Cardiac muscle cell (in vitro differentiated cells and primary cell): ENCODE measurements around the gene TMEM108. TPM values are rescaled to one million over a fixed set of nuclear protein-coding genes. Genes with fewer than 3 reads are reported as not detected.

Experiments used
- DNase-seq, 2 donors: peaks; one replicate each; pipeline versions ENCODE4 v3.0.0 to v3.0.0-alpha.2; 2010 to 2017; ENCODE audit warnings: low read depth in 1 of 2, low spot score in 1 of 2
- H3K27ac ChIP-seq: fragments of 200-600 bp; sonication (generic); 2 replicates; pipeline ENCODE4 v1.5.1; 2016
- H3K27me3 ChIP-seq: fragments of 200-600 bp; sonication (generic); 2 replicates; pipeline ENCODE4 v1.6.0; 2016; ENCODE audit warnings: control low read depth
- H3K36me3 ChIP-seq: fragments of 200-600 bp; sonication (generic); 2 replicates; pipeline ENCODE4 v1.5.1; 2016; ENCODE audit warnings: control low read depth
- H3K4me1 ChIP-seq: fragments of 200-600 bp; sonication (generic); 2 replicates; pipeline ENCODE4 v1.8.1; 2017; ENCODE audit warnings: low read depth, mild to moderate bottlenecking, mixed run types
- H3K4me3 ChIP-seq: fragments of 200-600 bp; sonication (generic); 2 replicates; pipeline ENCODE4 v1.5.1; 2016; ENCODE audit warnings: mild to moderate bottlenecking
- H3K9me3 ChIP-seq: fragments of 200-600 bp; sonication (generic); 2 replicates; pipeline ENCODE4 v1.5.1; 2017; ENCODE audit warnings: low read depth, mild to moderate bottlenecking, control low read depth
- polyA plus RNA-seq: library from polyadenylated mRNA; unstranded; fragments of >200 nt; fragmentation: Nextera tagmentation; extraction: Ambion mirVana; gene quantifications from 2 replicates; pipeline ENCODE4 v1.2.1, GENCODE V29; 2016
- total RNA-seq: library from RNA; depleted of rRNA; stranded (reverse); fragments of >200 nt; gene quantifications from 2 replicates; pipeline ENCODE4 v1.2.3, GENCODE V29; 2016
- TF ChIP-seq, protein P1 (sequence below): IDR thresholded peaks from 2 replicates; pipeline ENCODE4 v1.5.1; 2012; ENCODE audit warnings: low read depth, mild to moderate bottlenecking, low read length

Gene TMEM108
- total and polyA plus RNA-seq, 2 experiments from 2014 or later = 1.0 to 1.6 TPM

DNA sequence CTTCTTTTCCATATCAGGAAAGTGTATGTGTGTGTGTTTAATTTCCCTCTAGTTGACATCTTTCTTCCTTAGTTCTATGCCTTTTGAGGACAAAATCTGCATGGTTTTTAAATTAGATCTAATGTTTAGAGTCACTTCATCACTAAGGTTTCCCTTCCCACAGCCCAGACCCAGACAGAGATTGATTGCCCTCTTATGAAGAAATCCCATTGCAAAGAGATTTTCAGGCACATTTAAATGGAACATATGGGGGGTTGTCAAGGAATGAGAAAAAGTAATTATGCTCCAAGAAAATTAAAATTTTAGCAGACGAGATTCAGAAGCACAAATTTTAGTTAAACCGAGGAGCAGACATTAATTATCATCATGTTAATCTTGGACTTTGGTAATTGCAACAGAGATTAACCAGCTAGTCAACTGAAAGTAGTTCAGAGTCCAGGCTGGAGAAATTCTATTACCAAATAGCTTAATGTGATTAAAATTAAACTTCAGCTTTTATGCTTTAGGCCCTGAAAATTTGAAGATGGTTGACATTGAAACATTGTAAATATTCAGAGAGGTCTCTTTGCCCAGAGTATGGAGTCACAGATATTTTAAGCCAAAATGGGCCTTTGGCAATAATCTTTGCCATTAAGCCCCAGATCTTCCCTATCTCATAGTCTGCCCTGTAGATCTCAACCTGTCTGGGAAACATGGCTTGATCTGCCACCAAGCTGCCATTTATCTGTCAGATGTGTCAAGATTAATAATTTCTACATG is 143.4 kb downstream of the TMEM108 start:
- TF ChIP-seq, protein P1, sequence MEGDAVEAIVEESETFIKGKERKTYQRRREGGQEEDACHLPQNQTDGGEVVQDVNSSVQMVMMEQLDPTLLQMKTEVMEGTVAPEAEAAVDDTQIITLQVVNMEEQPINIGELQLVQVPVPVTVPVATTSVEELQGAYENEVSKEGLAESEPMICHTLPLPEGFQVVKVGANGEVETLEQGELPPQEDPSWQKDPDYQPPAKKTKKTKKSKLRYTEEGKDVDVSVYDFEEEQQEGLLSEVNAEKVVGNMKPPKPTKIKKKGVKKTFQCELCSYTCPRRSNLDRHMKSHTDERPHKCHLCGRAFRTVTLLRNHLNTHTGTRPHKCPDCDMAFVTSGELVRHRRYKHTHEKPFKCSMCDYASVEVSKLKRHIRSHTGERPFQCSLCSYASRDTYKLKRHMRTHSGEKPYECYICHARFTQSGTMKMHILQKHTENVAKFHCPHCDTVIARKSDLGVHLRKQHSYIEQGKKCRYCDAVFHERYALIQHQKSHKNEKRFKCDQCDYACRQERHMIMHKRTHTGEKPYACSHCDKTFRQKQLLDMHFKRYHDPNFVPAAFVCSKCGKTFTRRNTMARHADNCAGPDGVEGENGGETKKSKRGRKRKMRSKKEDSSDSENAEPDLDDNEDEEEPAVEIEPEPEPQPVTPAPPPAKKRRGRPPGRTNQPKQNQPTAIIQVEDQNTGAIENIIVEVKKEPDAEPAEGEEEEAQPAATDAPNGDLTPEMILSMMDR = no peak
- no peaks in the 10 kb centered on the region for H3K9me3 ChIP-seq
- no peak overlapping the region for H3K27ac ChIP-seq
- DNase-seq = no peak
- no peaks in the 10 kb centered on the region for H3K36me3 ChIP-seq
- H3K27me3 ChIP-seq = no peaks in the 10 kb centered on the region
- H3K4me1 ChIP-seq = no peaks in the 10 kb centered on the region
- H3K4me3 ChIP-seq = no peak overlapping the region

DNA sequence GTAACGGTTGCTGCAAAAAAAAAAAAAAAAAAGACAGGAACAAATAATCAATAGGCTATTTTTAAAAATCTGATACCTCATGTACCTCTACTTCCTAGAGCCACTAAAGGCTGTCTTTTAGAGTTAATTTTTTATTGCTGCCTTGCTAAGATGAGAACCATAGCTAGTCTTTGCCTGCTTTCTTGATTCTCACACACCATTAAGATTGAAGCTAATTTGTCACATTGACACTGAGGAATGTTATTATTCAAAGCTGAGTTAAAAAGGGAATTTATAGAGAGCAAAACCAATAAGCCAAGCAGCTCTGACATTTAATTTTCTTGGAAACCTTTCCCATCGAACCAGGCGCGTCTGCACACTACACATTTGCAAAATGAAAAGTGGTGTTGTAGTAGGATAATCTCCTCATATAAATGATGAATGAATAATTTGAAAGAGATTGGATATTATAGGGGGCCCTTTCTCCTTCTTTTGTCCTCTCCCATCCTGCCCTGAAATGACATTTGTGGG is 149.7 kb downstream of the TMEM108 start:
- DNase-seq = no peak
- H3K4me1 ChIP-seq = peaks cover 19% of the 10 kb centered on the region
- H3K27ac ChIP-seq = no peak overlapping the region
- no peaks in the 10 kb centered on the region for H3K36me3 ChIP-seq
- no peak overlapping the region for H3K4me3 ChIP-seq
- H3K9me3 ChIP-seq = no peaks in the 10 kb centered on the region
- TF ChIP-seq, protein P1 = no peak
- H3K27me3 ChIP-seq = no peaks in the 10 kb centered on the region

- TF ChIP-seq, protein P1 = no peak
- Histone ChIP-seq H3K27me3 (no peaks in the 10 kb centered on the region), H3K4me3 (no peak overlapping the region), H3K4me1 (peaks cover 21% of the 10 kb centered on the region), H3K36me3 (no peaks in the 10 kb centered on the region), H3K27ac (no peak overlapping the region), H3K9me3 (no peaks in the 10 kb centered on the region)
- DNase-seq = no peak
Observed at GRCh38 chr3:133188996-133189395, 150.8 kb downstream of the TMEM108 start.

- no peaks in the 10 kb centered on the region for H3K9me3 ChIP-seq
- no peaks in the 10 kb centered on the region for H3K36me3 ChIP-seq
- TF ChIP-seq, protein P1 = no peak
- H3K27me3 ChIP-seq = no peaks in the 10 kb centered on the region
- DNase-seq = no peak
- no peak overlapping the region for H3K4me3 ChIP-seq
- H3K27ac ChIP-seq = no peak overlapping the region
- peaks cover 21% of the 10 kb centered on the region for H3K4me1 ChIP-seq
Observed at GRCh38 chr3:133189893-133190292, 151.7 kb downstream of the TMEM108 start.

DNA sequence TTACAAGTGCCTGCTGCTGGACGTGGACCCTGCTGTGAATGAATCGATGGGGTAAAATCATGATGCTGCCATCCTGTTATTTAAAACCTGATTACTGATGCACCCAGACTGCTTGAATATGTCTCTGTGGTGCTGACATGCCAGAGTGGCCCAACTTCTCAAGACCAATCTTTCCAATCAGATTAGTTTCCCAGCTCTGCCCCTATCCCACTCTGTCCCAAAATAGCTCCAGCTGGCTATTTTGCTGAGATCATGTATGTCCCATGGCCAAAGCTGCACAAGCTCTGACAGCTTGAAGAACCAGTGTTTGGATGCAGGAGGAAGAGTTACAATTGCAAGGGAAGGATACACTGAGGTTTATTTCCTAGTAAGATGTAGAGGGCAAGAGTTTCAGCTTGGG is 153.6 kb downstream of the TMEM108 start:
- Histone ChIP-seq H3K4me3 (no peak overlapping the region), H3K36me3 (no peaks in the 10 kb centered on the region), H3K27ac (peak overlapping the region; percentile 15), H3K4me1 (peaks cover 21% of the 10 kb centered on the region), H3K27me3 (no peaks in the 10 kb centered on the region), H3K9me3 (no peaks in the 10 kb centered on the region)
- peak in 1 of 2 donors; percentile 64 for DNase-seq
- TF ChIP-seq, protein P1 = no peak
